HG02642 (cell line): ENCODE measurements around the gene NCR3LG1.

Experiments used
- ATAC-seq: cut with Tn5 transposase; IDR thresholded peaks from one replicate; pipeline ENCODE4 v1.9.1; 2021; ENCODE audit warnings: mild to moderate bottlenecking; ENCODE audit not compliant: unreplicated experiment, poor library complexity

The NCR3LG1 gene

DNA sequence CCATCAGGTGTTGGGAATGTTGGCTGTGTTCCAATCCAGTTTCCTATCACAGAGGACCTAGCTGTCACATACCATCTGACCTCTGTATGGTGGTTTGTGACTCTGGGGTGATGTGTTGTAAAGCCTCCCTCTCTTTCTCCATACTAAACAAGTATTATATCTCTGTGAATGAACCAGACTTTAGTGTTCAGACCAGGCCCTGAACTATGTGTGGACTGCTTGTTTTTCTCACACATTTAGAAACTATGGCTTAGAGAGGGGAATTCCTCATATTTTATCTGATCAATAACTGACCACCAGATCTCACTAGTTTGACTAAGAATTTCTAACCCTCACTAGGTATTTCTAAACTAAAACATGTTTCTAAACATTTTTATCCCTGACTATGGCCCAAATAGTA is 17.5 kb downstream of the NCR3LG1 start:
- no peak for ATAC-seq

DNA sequence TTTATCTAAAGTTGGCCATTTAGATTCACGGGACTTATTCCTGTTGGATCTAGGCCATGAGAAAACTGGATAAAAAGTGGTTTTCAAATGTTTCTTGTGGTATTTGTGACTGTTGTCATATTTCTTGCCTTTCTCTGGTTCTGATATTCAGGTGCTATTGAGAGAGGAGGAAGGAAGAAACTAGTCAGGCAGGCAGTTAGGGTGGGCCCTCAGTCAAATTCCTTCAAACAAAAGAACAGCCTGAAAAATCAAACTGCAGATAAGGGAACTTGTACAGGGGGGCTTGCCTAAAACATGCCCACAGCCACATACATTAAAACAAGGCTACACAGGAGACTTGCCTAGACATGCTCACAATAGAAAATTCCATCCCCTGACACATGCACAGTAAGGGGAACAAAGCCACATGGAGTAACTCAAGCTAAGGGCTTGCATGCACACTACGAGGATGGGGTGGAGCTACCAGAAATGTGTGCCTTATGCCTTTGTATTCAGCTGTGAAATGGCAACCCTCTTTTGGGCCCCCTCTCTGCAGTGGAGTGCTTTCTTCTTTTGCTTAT is 18.2 kb downstream of the NCR3LG1 start:
- ATAC-seq, result no peak

DNA sequence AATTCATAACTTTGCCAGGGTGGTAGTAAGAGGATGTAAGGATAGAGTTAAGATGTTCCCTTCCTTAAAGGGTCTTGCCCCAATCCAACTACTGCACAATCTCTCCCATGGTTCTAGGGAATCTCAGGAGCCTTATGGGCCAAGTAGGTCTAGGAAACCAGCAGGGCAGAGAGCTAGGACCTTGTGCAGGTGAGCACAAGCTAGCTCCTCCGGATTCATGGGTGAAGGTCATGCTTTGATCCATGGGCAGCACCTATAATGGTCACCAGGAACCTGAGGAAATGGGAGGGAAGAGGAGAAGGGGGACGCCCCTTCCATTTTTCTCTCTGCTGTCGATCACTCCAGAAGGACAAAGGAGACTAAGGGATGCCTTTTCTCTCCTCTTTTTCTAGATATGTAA is 20.0 kb downstream of the NCR3LG1 start:
- no peak for ATAC-seq

- ATAC-seq, result no peak
Observed at GRCh38 chr11:17375547-17375946, 23.9 kb downstream of the NCR3LG1 start.

DNA sequence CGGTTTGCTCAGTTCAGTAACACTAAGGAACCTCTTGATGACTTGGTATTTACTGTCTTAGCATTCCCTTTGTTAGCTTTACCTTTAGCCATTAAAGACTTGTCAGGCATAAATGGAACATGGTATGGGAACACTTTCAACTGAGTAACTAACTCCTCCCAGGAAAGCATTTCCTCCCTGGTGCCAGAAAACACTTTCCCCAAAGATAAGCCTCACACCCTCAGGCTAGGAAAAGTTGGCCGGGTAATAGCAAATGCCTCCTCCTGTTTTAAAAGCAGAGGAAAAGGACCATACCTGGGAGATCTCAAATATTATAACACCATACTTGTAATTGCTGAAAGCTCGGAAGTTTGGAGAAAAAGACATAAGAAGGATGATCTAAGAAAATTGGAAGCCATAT is 24.9 kb downstream of the NCR3LG1 start:
- no peak for ATAC-seq

DNA sequence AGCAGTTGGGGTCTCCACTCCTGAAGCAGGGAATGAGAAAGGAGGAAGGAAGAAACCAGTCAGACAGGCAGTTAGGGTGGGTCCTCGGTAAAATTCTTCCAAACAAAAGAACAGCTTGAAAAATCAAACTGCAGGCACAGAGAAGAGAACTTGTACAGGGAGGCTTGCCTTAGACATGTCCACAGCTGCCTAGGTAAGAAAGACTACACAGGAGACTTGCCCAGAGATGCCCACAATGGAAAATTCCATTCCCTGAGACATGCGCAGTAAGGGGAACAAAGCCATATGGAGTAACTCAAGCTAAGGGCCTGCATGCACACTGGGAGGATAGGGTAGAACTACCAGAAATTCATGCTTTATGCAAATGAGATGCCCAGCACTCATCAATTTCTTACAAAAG is 27.1 kb downstream of the NCR3LG1 start:
- ATAC-seq, result no peak

DNA sequence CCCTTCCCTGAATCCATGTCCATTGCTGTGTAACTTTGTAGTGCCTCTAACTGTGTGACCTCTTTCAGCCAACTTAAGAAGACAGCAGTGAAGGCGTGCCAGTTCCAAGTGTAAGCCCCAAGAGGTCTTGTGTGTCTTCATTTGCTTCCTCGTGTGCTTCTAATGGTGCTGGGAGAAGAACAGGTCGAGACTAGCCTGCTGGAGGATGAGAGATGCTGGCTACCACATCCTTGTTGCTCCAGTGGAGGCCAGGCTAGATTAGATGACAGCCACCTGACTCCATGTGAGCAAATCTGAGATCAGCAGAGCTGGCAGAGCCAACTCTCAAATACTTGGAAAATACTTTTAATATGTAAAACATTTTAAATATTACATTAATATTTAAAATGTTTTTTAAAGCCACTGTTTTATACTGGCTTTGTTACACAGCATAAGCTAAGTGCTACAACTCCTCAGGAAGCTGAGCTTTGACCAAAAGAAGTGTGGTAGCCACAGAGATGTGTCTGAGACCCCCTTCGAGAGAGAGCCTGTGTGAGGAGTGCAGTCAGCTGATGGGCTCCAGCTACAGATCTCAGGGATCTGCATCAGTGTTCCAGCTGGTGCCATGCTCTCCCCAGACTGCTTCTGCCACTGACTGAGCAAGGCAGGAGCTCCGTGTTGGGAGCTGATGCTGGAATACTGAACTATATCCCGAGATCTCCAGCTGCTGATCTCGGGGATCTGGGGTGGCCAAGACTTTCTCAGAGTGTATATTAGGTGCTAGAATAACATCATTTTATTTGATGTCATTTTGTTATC is 28.0 kb downstream of the NCR3LG1 start:
- ATAC-seq, result no peak

- ATAC-seq, result no peak
Observed at GRCh38 chr11:17381156-17381555, 29.6 kb downstream of the NCR3LG1 start.

- no peak for ATAC-seq
Observed at GRCh38 chr11:17382046-17382728, 30.6 kb downstream of the NCR3LG1 start.

GRCh38 chr11:17383461-17383860 is 31.9 kb downstream of the NCR3LG1 start:
- no peak for ATAC-seq

DNA sequence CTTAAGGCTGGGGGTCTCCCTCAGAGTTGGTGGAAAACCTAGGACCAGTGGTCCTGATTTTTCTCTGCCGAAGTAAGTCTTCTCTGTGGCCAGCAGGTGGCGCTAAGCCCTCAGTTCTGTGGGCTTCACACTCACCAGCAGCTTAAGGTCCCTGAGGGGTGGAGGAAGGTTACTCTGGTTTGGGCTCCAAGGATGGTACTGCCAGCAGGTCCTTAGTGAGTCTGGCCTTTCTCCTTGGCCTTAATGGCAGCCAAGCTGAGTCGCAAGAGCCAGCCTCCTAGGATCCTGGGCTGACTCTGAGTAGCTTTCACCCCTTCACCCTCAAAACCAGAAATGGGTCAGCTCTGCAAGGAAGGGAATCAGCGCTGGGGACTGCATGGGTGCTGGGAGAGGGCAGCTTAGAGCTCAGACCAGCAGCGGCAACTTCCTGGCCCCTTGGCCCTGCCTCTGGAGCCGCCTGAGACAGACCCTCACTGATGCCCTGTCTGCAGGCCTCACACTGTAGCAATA is 32.5 kb downstream of the NCR3LG1 start:
- ATAC-seq, result peak; percentile 54

GRCh38 chr11:17385492-17385891 is 33.9 kb downstream of the NCR3LG1 start:
- no peak for ATAC-seq

- ATAC-seq, result no peak
Observed at GRCh38 chr11:17385926-17386325, 34.3 kb downstream of the NCR3LG1 start.

- ATAC-seq, result no peak
Observed at GRCh38 chr11:17386331-17387084, 34.9 kb downstream of the NCR3LG1 start.

GRCh38 chr11:17387254-17387653 is 35.7 kb downstream of the NCR3LG1 start:
- ATAC-seq, result no peak

GRCh38 chr11:17387811-17388210 is 36.2 kb downstream of the NCR3LG1 start:
- no peak for ATAC-seq

GRCh38 chr11:17388609-17389210 is 37.1 kb downstream of the NCR3LG1 start, which contains the start of gene KCNJ11:
Gene KCNJ11, minus strand, starts transcription at chr11:17388659. Its CDS starts 568 bp downstream, at chr11:17388091.
- peak; percentile 55 for ATAC-seq

DNA sequence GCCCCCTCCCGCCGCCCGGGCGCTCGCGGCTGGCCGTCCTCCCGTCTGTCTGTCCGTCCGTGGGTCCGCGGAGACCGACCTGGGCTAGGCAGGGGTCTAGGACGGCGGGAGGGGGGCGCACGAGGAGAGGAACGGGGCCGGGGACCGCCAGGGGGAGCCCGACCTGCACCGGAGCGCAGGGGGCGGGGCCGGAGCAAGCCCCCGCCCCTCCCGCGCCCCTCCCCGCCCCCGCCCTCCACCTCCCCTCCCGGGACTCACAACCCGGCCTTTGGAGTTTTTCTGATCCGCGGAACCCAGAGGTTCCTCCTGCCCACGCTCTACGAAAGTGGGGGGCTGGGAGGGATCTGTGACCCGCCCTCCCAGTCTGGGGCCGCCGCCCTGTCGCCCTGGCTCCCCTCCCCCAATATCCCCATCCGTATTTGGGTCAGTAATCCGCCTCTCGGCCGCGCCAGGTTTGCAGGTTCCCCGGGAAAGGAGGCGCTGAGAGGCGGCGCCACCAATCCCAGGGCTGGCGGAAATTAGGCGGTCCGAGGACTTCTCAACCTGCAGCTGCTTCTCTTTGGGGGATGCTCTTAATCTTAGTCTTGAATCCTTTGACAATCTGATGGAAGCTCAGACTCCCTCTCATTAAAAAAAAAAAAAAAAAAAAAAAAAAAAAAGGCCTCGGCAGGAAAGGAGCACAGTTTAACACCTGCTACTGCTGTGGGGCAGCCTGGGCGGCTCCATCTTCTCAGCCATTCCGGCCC is 37.8 kb downstream of the NCR3LG1 start:
- peak; percentile 72 for ATAC-seq

- ATAC-seq, result no peak
Observed at GRCh38 chr11:17389957-17390649, 38.5 kb downstream of the NCR3LG1 start.
